Measurements from ENCODE around the gene YDJC.
"Not testable (repeated sequence)": the region's sequence is repeated elsewhere in the genome, so short reads cannot be mapped to it uniquely, and the experiment has no call there.

The YDJC gene

GRCh38 chr22:21641417-21641788 is 11.6 kb upstream of the YDJC start:
- H3K27ac ChIP-seq (ENCODE audit: low read depth, low read length), result no peak overlapping the region
- TF ChIP-seq CTCF (IDR thresholded peaks at IDR 0.05; ENCODE audit: insufficient read depth, low read length, poor library complexity, severe bottlenecking), result no peak
- TF ChIP-seq EZH2phosphoT487 (conservative IDR thresholded peaks at IDR 0.05; ENCODE audit: low read length), result no peak

GRCh38 chr22:21640810-21641209 is 11.0 kb upstream of the YDJC start:
- no peak overlapping the region for H3K4me3 ChIP-seq (ENCODE audit: insufficient read depth, low read length, poor library complexity, severe bottlenecking)
- no peaks in the 10 kb centered on the region for H3K27me3 ChIP-seq (ENCODE audit: low read length)
- H3K27ac ChIP-seq (ENCODE audit: low read depth, low read length), result no peak overlapping the region
- H4K20me1 ChIP-seq (ENCODE audit: low read depth, low read length), result no peaks in the 10 kb centered on the region
- no peak overlapping the region for H3K9ac ChIP-seq (ENCODE audit: low read length)
- H3K4me2 ChIP-seq (ENCODE audit: low read depth, low read length, poor library complexity, severe bottlenecking), result peak overlapping the region; percentile 96
- no peaks in the 10 kb centered on the region for H3F3A ChIP-seq (ENCODE audit: insufficient read depth)
- no peaks in the 10 kb centered on the region for H3K36me3 ChIP-seq (ENCODE audit: low read length)
- peaks cover 6% of the 10 kb centered on the region; the same call in 1 of the 2 replicates for H3K79me2 ChIP-seq (ENCODE audit: insufficient read depth, low read length)
- H3K9me3 ChIP-seq (ENCODE audit: insufficient read depth, low read length), result no peaks in the 10 kb centered on the region
- no peaks in the 10 kb centered on the region for H3K9me2 ChIP-seq (replicated peaks; ENCODE audit: insufficient read depth, low read length)
- TF ChIP-seq EZH2phosphoT487 (conservative IDR thresholded peaks at IDR 0.05; ENCODE audit: low read length) (no peak), CTCF (IDR thresholded peaks at IDR 0.05; ENCODE audit: insufficient read depth, low read length, poor library complexity, severe bottlenecking) (no peak)
- H2AFZ ChIP-seq (ENCODE audit: low read depth, low read length, severe bottlenecking), result no peak overlapping the region

More at GRCh38 chr22:21641417-21641788, 11.6 kb upstream of the YDJC start:
- Histone ChIP-seq H4K20me1 (ENCODE audit: low read depth, low read length) (no peaks in the 10 kb centered on the region), H2AFZ (ENCODE audit: low read depth, low read length, severe bottlenecking) (peak overlapping the region; percentile 90), H3K9me2 (replicated peaks; ENCODE audit: insufficient read depth, low read length) (no peaks in the 10 kb centered on the region), H3K4me3 (ENCODE audit: insufficient read depth, low read length, poor library complexity, severe bottlenecking) (peak overlapping the region; percentile 68), H3K27me3 (ENCODE audit: low read length) (no peaks in the 10 kb centered on the region), H3K4me2 (ENCODE audit: low read depth, low read length, poor library complexity, severe bottlenecking) (peak overlapping the region; percentile 96), H3K9me3 (ENCODE audit: insufficient read depth, low read length) (no peaks in the 10 kb centered on the region), H3F3A (ENCODE audit: insufficient read depth) (no peaks in the 10 kb centered on the region), H3K79me2 (ENCODE audit: insufficient read depth, low read length) (peaks cover 6% of the 10 kb centered on the region; the same call in 1 of the 2 replicates), H3K36me3 (ENCODE audit: low read length) (no peaks in the 10 kb centered on the region), H3K9ac (ENCODE audit: low read length) (peak overlapping the region; percentile 97)

- Histone ChIP-seq H3K9me3 (ENCODE audit: insufficient read depth, low read length) (no peaks in the 10 kb centered on the region), H3K9ac (ENCODE audit: low read length) (no peak overlapping the region), H2AFZ (ENCODE audit: low read depth, low read length, severe bottlenecking) (no peak overlapping the region), H3K27me3 (ENCODE audit: low read length) (no peaks in the 10 kb centered on the region), H3F3A (ENCODE audit: insufficient read depth) (no peaks in the 10 kb centered on the region), H3K9me2 (replicated peaks; ENCODE audit: insufficient read depth, low read length) (no peaks in the 10 kb centered on the region), H4K20me1 (ENCODE audit: low read depth, low read length) (no peaks in the 10 kb centered on the region), H3K36me3 (ENCODE audit: low read length) (no peaks in the 10 kb centered on the region), H3K79me2 (ENCODE audit: insufficient read depth, low read length) (peaks cover 6% of the 10 kb centered on the region; the same call in 1 of the 2 replicates), H3K4me3 (ENCODE audit: insufficient read depth, low read length, poor library complexity, severe bottlenecking) (no peak overlapping the region), H3K4me2 (ENCODE audit: low read depth, low read length, poor library complexity, severe bottlenecking) (no peak overlapping the region), H3K27ac (ENCODE audit: low read depth, low read length) (no peak overlapping the region)
- TF ChIP-seq CTCF (IDR thresholded peaks at IDR 0.05; ENCODE audit: insufficient read depth, low read length, poor library complexity, severe bottlenecking) (no peak), EZH2phosphoT487 (conservative IDR thresholded peaks at IDR 0.05; ENCODE audit: low read length) (no peak)
Measured at GRCh38 chr22:21639359-21639758, 9.5 kb upstream of the YDJC start.

- H3K4me3 ChIP-seq (ENCODE audit: insufficient read depth, low read length, poor library complexity, severe bottlenecking); H3K4me2 ChIP-seq (ENCODE audit: low read depth, low read length, poor library complexity, severe bottlenecking); H3K9me3 ChIP-seq (ENCODE audit: insufficient read depth, low read length); H3K36me3 ChIP-seq (ENCODE audit: low read length); H3F3A ChIP-seq (ENCODE audit: insufficient read depth); H3K27me3 ChIP-seq (ENCODE audit: low read length); H3K79me2 ChIP-seq (ENCODE audit: insufficient read depth, low read length); H3K9me2 ChIP-seq (replicated peaks; ENCODE audit: insufficient read depth, low read length); H2AFZ ChIP-seq (ENCODE audit: low read depth, low read length, severe bottlenecking); H4K20me1 ChIP-seq (ENCODE audit: low read depth, low read length); H3K27ac ChIP-seq (ENCODE audit: low read depth, low read length); H3K9ac ChIP-seq (ENCODE audit: low read length): not testable (repeated sequence)
Measured at GRCh38 chr22:21637450-21637849, 7.6 kb upstream of the YDJC start.
